Neural progenitor cell (in vitro differentiated cells): ENCODE results near the gene CAPSL.

Source experiments
- EZH2 ChIP-seq: fragments of 200-600 bp; sonication (generic); IDR thresholded peaks from 2 replicates; pipeline ENCODE4 v1.6.1; 2017; ENCODE audit warnings: antibody characterized with exemption, mild to moderate bottlenecking, moderate library complexity
- EZH2phosphoT487 ChIP-seq: fragments of 200-600 bp; sonication (generic); IDR thresholded peaks from 2 replicates; pipeline ENCODE4 v1.6.1; 2017; ENCODE audit warnings: antibody characterized with exemption
- TF ChIP-seq, protein P1 (sequence below): fragments of 200-600 bp; sonication (generic); IDR thresholded peaks from 2 replicates; pipeline ENCODE4 v1.5.1; 2017; ENCODE audit warnings: antibody characterized with exemption, mild to moderate bottlenecking

DNA sequence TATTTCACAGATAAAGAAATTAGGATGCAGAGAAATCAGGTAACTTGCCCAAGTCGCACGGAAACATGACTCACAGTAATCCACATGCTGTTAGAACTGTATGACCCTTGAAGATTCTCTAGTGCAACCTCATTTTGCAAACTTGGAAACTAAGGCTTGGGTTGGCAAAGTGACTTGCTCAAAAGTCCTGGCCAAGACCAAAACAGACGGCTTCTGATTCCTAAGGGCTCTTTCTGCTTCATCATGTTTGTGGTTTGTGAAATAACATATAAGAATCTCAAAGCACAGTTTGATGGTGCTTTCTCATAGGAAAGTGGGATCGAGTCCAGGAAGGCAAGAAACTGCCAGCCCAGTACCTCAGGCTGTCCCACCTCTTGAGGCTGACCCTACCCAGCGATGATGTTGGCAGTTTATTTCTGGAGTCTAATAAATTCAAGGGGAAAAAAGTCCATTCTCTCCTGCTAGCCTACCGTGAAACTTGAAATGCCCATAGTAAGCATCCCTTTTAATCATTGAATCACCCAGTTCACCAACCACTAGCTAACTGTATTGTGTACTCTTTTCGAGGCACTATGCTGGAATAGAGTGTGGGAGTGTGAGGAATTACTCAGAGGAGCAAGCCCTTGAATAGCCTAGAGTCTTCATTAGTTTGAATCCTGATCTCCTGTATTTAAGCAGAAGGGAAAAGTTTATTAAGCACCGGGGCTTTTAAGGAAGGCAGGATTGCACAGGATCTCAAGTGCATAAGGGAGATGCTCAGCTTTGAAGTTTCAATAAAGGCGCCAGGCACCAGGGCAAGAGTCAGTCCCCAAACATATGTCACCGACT is 14.1 kb downstream of the CAPSL start:
- TF ChIP-seq EZH2phosphoT487 (no peak), EZH2 (no peak)
- TF ChIP-seq, protein P1, sequence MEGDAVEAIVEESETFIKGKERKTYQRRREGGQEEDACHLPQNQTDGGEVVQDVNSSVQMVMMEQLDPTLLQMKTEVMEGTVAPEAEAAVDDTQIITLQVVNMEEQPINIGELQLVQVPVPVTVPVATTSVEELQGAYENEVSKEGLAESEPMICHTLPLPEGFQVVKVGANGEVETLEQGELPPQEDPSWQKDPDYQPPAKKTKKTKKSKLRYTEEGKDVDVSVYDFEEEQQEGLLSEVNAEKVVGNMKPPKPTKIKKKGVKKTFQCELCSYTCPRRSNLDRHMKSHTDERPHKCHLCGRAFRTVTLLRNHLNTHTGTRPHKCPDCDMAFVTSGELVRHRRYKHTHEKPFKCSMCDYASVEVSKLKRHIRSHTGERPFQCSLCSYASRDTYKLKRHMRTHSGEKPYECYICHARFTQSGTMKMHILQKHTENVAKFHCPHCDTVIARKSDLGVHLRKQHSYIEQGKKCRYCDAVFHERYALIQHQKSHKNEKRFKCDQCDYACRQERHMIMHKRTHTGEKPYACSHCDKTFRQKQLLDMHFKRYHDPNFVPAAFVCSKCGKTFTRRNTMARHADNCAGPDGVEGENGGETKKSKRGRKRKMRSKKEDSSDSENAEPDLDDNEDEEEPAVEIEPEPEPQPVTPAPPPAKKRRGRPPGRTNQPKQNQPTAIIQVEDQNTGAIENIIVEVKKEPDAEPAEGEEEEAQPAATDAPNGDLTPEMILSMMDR: no peak
